ENCODE data around the gene KIFC3.

DNA sequence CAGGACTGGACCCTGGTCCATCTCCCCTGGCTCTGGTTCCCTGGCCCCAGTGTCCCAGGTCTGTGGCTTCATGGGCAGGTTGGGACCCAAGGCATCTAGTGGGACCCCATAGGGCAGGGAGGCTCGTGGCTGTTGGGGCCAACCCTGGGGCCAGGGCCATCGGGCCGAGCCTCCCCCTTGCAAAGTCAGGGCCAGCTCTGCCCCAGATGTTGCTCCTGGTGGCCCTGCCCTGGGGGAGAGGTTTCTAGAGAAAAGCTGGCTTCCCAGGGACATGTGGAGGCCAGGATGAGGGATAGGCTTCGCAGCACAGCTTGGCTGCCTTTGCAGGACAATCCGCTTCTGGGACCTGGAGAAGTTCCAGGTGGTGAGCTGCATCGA, 50.1 kb downstream of the KIFC3 start:
- TF ChIP-seq, protein P1, sequence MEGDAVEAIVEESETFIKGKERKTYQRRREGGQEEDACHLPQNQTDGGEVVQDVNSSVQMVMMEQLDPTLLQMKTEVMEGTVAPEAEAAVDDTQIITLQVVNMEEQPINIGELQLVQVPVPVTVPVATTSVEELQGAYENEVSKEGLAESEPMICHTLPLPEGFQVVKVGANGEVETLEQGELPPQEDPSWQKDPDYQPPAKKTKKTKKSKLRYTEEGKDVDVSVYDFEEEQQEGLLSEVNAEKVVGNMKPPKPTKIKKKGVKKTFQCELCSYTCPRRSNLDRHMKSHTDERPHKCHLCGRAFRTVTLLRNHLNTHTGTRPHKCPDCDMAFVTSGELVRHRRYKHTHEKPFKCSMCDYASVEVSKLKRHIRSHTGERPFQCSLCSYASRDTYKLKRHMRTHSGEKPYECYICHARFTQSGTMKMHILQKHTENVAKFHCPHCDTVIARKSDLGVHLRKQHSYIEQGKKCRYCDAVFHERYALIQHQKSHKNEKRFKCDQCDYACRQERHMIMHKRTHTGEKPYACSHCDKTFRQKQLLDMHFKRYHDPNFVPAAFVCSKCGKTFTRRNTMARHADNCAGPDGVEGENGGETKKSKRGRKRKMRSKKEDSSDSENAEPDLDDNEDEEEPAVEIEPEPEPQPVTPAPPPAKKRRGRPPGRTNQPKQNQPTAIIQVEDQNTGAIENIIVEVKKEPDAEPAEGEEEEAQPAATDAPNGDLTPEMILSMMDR (IDR thresholded peaks at IDR 0.05), result no peak
- TF ChIP-seq POLR2A (IDR thresholded peaks at IDR 0.05) (no peak), POLR2AphosphoS5 (IDR thresholded peaks at IDR 0.05; ENCODE audit: insufficient read depth in 1 of 2, low read depth in 1 of 2) (no peak)

Data from vagina (tissue), 2 donors.